Spleen (tissue), 11 donors: ENCODE data around the gene PEX14. TPM values are rescaled to one million over a fixed set of nuclear protein-coding genes. Genes with fewer than 3 reads are reported as not detected.

Source experiments
- DNase-seq: peaks from one replicate; pipeline ENCODE4 v3.0.0-alpha.2; 2020
- H3K27ac ChIP-seq, 8 donors: fragments of 200-600 bp; sonication (generic) in 7 of 8; 1 replicate in 4 of 8; 2 replicates in 4 of 8; pipeline versions ENCODE4 v1.5.0 to v1.8.0; 2016 to 2021; ENCODE audit warnings: inconsistent platforms in 4 of 8, mild to moderate bottlenecking in 4 of 8, moderate library complexity in 1 of 8
- H3K27me3 ChIP-seq, 7 donors: fragments of 200-600 bp; sonication (generic) in 6 of 7; replicated peaks in 1 of 7; 1 replicate in 4 of 7; 2 replicates in 3 of 7; pipeline versions ENCODE4 v1.5.0 to v1.8.0; 2016 to 2021; ENCODE audit warnings: inconsistent platforms in 3 of 7, mild to moderate bottlenecking in 1 of 7
- H3K36me3 ChIP-seq, 6 donors: fragments of 200-600 bp; sonication (generic) in 5 of 6; 1 replicate in 4 of 6; 2 replicates in 2 of 6; pipeline versions ENCODE4 v1.5.0 to v1.8.0; 2016 to 2021; ENCODE audit warnings: inconsistent platforms in 2 of 6
- H3K4me1 ChIP-seq, 6 donors: fragments of 200-600 bp; sonication (generic) in 5 of 6; 1 replicate in 3 of 6; 2 replicates in 3 of 6; pipeline versions ENCODE4 v1.5.0 to v1.8.0; 2016 to 2021; ENCODE audit warnings: inconsistent platforms in 3 of 6
- H3K4me3 ChIP-seq, 8 donors: fragments of 200-600 bp; sonication (generic) in 7 of 8; 1 replicate in 4 of 8; 2 replicates in 4 of 8; pipeline versions ENCODE4 v1.5.0 to v1.8.0; 2016 to 2021; ENCODE audit warnings: inconsistent platforms in 4 of 8, mild to moderate bottlenecking in 4 of 8, moderate library complexity in 2 of 8
- H3K9me3 ChIP-seq, 8 donors: fragments of 200-600 bp; sonication (generic) in 7 of 8; 1 replicate in 4 of 8; 2 replicates in 4 of 8; pipeline versions ENCODE4 v1.5.0 to v1.8.0; 2016 to 2021; ENCODE audit warnings: inconsistent platforms in 4 of 8
- CTCF ChIP-seq, 11 experiments: fragments of 200-600 bp in 7 of 11; fragments of 450-650 bp in 4 of 11; sonication (generic) in 4 of 11; IDR thresholded peaks in 8 of 11; conservative IDR thresholded peaks in 3 of 11; 1 replicate in 7 of 11; 2 replicates in 4 of 11; pipeline versions ENCODE4 v1.4.0 to v1.8.0; 2016 to 2021; ENCODE audit warnings: antibody characterized with exemption in 11 of 11, inconsistent platforms in 4 of 11, mild to moderate bottlenecking in 1 of 11
- POLR2A ChIP-seq, 3 donors: fragments of 450-650 bp; IDR thresholded peaks; one replicate each; pipeline ENCODE4 v1.5.1; 2017; ENCODE audit warnings: antibody characterized with exemption in 3 of 3, mild to moderate bottlenecking in 1 of 3
- POLR2AphosphoS5 ChIP-seq, 3 donors: sonication (generic); formaldehyde crosslinking; IDR thresholded peaks; one replicate each; pipeline ENCODE4 v1.5.1; 2017; ENCODE audit warnings: antibody characterized with exemption in 3 of 3
- WGBS, 5 donors: extraction: QIAGEN DNeasy Blood & Tissue Kit in 3 of 5; methylation state at CpG; one replicate each; pipeline versions ENCODE4 v1.1.5 to v1.1.7; 2013 to 2018; 5-methylcytosine and 5-hydroxymethylcytosine counted together
- intact Hi-C: fragments of 100-400 bp; cut with DNase I; formaldehyde crosslinking; loops from one replicate; pipeline ENCODE4 v1.15.0; 2023; ENCODE audit warnings: low total_unique reads
- polyA plus RNA-seq, 3 donors: library from polyadenylated mRNA; stranded (reverse); fragments of 200-250 nt; gene quantifications; one replicate each; pipeline ENCODE4 v1.2.1, GENCODE V29; 2013
- total RNA-seq, 7 donors: library from RNA; depleted of rRNA in 3 of 7; stranded (reverse); fragments of >200 nt in 3 of 7; fragmentation: NEBNext Ultra II Directional in 4 of 7; extraction: Animal tissue kit (Norgen Biotek cat#: 25700) in 4 of 7; gene quantifications; one replicate each; pipeline versions ENCODE4 v1.1.0 to v1.2.1, GENCODE V29; 2016 to 2021
- donor health status: healthy with polysubstance abuse.
- donor health status: DM: no; HTN: no; CAD: no; lungs with moderate emphysema.
- donor health status: DM: no; HTN: no; CAD: no.
- donor health status: Bipolar disorder and iron deficiency.
- donor health status: healthy.
- donor health status: DM: no; HTN: no; CAD: no.
- donor health status: DM: yes; HTN: yes; CAD: no.

The PEX14 gene
- total and polyA plus RNA-seq, 10 donors: 9.3 to 19.7 (median 12.1) TPM

- H3K36me3 ChIP-seq: peaks cover 0 to 3% (median 0%) of the 10 kb centered on the region in 6 donors
- H3K27ac ChIP-seq: no peak overlapping the region
- 69 to 94% (median 81%) methylated on average over 9 of the region's 9 CpGs for WGBS, 5 donors
- TF ChIP-seq CTCF (IDR thresholded peaks at IDR 0.05 in 8 of 11, conservative IDR thresholded peaks at IDR 0.05 in 3 of 11): no peak
- no peak for TF ChIP-seq POLR2AphosphoS5 (IDR thresholded peaks at IDR 0.05)
- TF ChIP-seq POLR2A (IDR thresholded peaks at IDR 0.05): no peak
- no peak overlapping the region for H3K4me3 ChIP-seq
- peaks cover 0 to 9% (median 0%) of the 10 kb centered on the region in 6 donors for H3K4me1 ChIP-seq
- H3K27me3 ChIP-seq: no peaks in the 10 kb centered on the region
- no peaks in the 10 kb centered on the region for H3K9me3 ChIP-seq
- intact Hi-C loops: no loop called here
- no peak for DNase-seq
These were observed 81.8 kb downstream of the PEX14 start for GRCh38 chr1:10556430-10557005.

GRCh38 chr1:10557714-10558113, 83.0 kb downstream of the PEX14 start:
- Histone ChIP-seq H3K36me3 (peaks cover 0 to 3% (median 0%) of the 10 kb centered on the region in 6 donors), H3K27ac (no peak overlapping the region), H3K4me1 (peaks cover 0 to 8% (median 0%) of the 10 kb centered on the region in 6 donors), H3K27me3 (no peaks in the 10 kb centered on the region), H3K4me3 (no peak overlapping the region), H3K9me3 (no peaks in the 10 kb centered on the region)
- TF ChIP-seq POLR2AphosphoS5 (IDR thresholded peaks at IDR 0.05) (no peak), CTCF (IDR thresholded peaks at IDR 0.05 in 8 of 11, conservative IDR thresholded peaks at IDR 0.05 in 3 of 11) (no peak), POLR2A (IDR thresholded peaks at IDR 0.05) (no peak)
- 84 to 94% (median 86%) methylated on average over 3 of the region's 3 CpGs for WGBS, 5 donors
- DNase-seq: no peak
- intact Hi-C loops: no loop called here

GRCh38 chr1:10559386-10559785, 84.6 kb downstream of the PEX14 start:
- H3K9me3 ChIP-seq: peaks cover 3 to 14% (median 12%) of the 10 kb centered on the region in 8 donors
- peaks cover 0 to 3% (median 0%) of the 10 kb centered on the region in 6 donors for H3K4me1 ChIP-seq
- H3K36me3 ChIP-seq: peaks cover 0 to 10% (median 0%) of the 10 kb centered on the region in 6 donors
- 91 to 97% (median 95%) methylated on average over 8 of the region's 8 CpGs for WGBS, 5 donors
- no peak overlapping the region for H3K4me3 ChIP-seq
- H3K27ac ChIP-seq: no peak overlapping the region
- no peak for TF ChIP-seq POLR2AphosphoS5 (IDR thresholded peaks at IDR 0.05)
- no peak for TF ChIP-seq POLR2A (IDR thresholded peaks at IDR 0.05)
- no peak for TF ChIP-seq CTCF (IDR thresholded peaks at IDR 0.05 in 8 of 11, conservative IDR thresholded peaks at IDR 0.05 in 3 of 11)
- intact Hi-C loops: no loop called here
- no peak for DNase-seq
- no peaks in the 10 kb centered on the region for H3K27me3 ChIP-seq

GRCh38 chr1:10561497-10561896, 86.7 kb downstream of the PEX14 start:
- TF ChIP-seq CTCF (IDR thresholded peaks at IDR 0.05 in 8 of 11, conservative IDR thresholded peaks at IDR 0.05 in 3 of 11) (no peak), POLR2AphosphoS5 (IDR thresholded peaks at IDR 0.05) (no peak), POLR2A (IDR thresholded peaks at IDR 0.05) (no peak)
- peaks cover 3 to 19% (median 16%) of the 10 kb centered on the region in 8 donors for H3K9me3 ChIP-seq
- H3K36me3 ChIP-seq: peaks cover 0 to 8% (median 0%) of the 10 kb centered on the region in 6 donors
- no peak for DNase-seq
- H3K27me3 ChIP-seq: no peaks in the 10 kb centered on the region
- intact Hi-C loops: no loop called here
- H3K4me1 ChIP-seq: peaks cover 0 to 3% (median 0%) of the 10 kb centered on the region in 6 donors
- H3K27ac ChIP-seq: no peak overlapping the region
- H3K4me3 ChIP-seq: no peak overlapping the region
